HG03108 (cell line): Measurements from ENCODE around the gene CORO1C.
"Not testable (repeated sequence)": the region's sequence is repeated elsewhere in the genome, so short reads cannot be mapped to it uniquely, and the experiment has no call there.

Experiments
- ATAC-seq: cut with Tn5 transposase; IDR thresholded peaks from one replicate; pipeline ENCODE4 v1.9.1; 2021; ENCODE audit warnings: moderate library complexity; ENCODE audit not compliant: unreplicated experiment

CORO1C gene

DNA sequence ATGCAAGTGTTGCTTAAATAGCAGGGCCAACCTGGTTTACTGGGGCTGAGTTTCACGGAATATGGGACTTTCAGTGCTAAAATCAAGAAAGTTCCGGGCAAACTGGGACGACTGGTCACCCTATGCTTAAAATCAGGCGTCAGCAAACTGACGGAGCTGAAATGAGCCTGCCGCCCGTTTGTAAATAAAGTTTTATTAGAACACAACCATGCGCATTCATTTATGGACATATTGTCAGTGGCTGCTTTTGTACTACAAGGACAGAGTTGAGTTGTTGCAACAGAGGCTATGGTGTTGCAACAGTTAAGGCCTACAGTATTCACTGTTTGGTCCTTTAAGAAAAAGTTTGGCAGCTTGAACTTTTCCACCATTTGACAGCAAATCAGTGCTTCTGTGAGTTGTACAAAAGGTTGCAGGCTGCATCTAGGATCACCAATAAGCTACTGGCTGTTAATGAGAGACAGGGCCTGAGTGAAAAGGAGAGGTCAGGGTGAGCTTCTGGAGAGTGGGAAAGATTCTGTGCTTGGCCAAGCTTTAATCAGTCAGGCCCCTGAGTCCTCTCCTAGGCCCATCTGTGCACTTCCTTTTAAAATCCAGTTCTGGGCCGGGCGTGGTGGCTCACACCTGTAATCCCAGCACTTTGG lies 111.0 kb downstream of the CORO1C start:
- ATAC-seq, result no peak

DNA sequence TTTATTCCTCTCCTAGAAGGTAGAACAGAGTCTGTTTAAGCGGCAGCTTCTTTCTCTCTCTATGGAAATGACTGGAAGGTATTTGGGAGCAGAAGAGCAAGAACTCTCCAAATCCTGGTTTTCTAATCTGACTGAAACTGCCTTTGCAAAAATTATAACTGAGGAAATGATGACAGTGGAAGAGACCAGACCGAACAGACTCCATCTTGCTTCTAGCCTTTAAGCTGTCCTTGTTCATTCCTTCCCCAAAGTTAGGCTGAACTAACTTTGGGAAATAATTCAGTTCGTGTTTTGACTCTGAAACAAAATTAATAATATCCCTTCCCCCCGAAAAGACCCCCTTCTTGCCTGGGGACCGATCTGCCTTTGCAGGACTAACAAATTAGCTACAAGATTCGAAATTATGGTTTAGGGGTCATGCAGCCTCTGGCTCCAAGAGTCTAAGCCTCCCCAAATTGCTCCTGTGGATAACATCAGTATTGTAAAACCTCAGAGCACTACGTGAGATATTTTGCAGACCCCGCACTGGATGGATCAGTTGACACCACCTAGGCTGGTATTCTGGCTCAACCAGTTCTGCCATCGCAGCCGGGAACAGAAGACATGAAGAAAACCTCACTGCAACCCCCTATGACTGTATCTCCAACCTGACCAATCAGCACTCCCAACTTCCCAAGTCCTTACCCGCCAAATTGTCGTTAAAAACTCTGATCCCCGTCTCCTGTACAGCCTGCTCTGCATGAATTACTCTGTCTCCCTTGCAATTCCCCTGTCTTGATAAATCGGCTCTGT lies 111.8 kb downstream of the CORO1C start:
- no peak for ATAC-seq

DNA sequence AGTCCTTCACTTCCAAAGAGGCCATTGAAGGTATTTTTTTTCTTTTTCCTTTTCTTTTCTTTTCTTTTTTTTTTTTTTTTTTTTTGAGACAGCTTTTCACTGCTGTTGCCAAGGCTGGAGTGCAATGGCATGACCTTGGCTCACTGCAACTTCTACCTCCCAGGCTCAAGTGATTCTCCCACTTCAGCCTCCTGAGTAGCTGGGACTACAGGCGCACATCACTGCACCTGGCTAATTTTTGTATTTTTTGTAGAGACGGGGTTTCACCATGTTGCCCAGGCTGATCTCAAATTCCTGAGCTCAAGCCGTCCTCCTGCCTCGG lies 112.4 kb downstream of the CORO1C start:
- not testable (repeated sequence) for ATAC-seq

DNA sequence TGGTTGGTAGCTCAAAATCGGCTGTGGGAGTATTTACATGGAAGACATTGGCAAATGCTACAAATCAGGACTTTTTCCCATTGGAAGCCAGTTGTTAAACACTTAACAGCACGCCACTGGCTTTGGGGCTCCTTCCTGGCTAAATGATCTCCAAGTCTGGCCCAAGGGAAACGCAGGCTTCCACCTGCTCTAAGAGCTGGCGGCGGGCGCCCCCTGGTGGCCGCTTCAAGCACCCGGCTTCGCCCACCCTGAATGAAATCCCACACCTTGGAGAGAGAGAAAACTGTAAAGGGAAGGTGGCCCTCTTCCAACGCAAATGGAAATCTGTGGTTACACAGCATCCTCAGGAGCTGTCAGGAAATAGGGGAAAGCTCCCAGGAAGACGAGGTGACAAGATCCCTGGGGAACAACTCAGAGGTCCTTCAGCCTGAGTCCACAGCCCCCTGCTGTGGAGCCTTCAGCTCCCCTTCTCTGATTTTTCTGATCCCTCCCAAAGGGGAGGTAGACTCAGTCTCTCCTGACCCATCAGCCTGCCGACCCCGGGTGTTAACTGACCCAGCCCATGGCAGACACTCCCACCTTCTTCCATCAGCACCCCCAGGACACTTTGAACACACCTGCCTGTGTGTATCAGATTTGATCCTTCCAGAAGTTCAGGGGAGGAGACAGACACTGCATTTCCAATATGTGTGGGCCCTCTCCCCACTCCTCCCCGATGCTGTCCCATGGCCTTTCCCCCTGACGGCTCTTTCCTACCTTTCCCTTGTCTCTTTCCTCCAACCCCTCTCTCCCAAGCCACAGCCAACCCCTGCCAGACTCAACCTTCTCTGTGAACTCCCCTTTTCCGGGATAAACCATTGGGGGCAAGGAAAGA lies 113.0 kb downstream of the CORO1C start:
- peak; percentile 42 for ATAC-seq

DNA sequence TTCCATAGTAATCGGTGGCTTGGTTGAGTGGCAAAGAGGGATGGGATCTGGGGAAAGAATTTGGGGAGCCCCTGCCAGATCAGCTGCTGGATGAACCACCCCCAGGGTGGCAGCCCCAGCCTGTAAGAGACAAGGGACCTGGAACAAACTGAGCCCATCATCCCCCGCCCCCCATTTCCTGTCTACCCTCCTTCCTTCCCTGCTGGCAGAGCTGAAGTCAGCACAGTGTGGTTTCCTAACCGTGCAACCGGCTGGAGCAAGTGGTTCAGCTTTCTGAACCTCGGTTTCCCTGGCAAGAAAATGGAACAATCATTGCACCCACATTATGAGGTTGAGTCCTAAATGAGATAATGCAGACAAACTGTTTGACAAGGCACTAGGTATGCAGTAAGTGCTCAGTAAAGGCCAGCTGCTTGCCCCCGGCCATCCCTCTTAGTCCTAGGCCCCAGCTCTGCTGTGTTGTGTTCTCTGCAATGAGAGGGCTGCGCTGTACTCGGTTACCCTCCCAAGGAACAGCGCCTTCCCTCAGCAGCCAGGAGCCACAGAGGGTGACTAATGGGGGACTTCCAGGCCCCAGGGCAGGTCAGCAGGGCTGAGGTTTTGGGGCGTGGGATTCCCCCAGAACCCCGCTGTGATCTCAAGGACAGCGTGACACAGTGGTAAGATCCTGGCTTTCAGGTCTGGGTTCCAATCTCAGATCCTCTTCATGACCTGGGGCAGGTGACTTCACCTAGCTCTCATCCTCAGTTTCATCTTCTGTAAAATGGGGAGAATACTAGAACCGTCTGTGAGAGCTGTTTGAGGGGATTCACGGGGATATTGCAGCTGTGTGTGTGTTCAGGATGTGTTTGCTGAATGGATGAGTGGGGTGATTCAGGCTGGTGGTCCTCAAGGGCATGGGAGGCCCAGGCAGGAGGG lies 114.1 kb downstream of the CORO1C start:
- peak; percentile 73 for ATAC-seq

DNA sequence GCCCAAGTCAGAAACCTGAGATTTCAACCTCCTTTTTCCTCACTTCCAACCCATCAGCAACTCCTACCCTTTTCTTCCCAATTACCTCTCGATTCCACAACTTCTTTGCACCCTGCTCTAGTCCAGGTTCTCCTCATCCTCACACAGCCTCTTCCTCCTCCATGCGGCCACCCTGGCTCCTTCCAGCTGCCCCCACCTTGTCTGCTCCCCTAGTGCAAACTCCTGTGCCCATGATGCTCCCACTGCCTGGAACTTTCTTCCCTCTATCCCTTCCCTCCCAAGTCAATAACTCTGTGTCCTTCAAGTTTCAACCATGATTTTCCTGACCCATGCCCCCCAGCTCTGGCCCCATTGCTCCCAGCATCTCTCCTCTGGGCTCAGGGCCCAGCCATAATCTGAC lies 115.0 kb downstream of the CORO1C start:
- ATAC-seq, result no peak

DNA sequence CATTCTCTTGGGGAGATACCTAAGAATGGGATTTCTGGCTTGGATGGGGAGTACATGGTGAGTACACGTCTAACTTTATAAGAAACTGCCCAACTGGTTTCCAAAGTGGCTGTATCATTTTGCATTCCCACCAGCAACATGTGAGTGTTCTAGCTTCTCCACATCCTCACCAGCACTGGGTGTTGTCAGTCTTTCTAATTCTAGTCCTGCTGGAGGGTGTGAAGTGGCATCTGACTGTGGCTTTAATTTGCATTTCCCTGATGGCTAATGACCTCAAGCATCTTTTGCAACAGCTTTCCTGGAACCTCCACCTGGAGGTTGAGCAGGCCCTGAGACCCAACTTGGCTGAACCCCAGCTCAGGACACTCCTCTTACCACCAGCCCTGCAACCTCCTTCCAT lies 115.4 kb downstream of the CORO1C start:
- no peak for ATAC-seq

DNA sequence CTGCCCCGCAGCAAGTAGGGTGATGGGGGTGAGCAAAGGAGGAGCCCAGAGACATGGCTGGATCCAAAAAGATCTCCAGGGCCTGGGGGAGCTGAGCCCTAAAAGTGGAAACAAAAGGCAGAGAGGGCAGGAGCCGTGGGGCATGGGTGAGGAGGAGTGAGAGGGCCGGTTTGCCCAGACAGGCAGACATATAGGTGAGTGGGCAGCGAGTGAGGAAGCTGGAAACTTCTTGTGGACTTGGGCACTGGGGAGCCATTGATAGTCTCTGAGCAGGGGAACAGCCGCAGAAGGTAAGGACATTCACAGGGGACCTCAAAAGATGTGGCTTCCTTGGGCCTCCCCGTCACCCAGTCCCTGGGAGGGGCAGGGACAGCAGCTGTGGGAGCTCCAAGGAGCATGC lies 116.7 kb downstream of the CORO1C start:
- ATAC-seq, result no peak

DNA sequence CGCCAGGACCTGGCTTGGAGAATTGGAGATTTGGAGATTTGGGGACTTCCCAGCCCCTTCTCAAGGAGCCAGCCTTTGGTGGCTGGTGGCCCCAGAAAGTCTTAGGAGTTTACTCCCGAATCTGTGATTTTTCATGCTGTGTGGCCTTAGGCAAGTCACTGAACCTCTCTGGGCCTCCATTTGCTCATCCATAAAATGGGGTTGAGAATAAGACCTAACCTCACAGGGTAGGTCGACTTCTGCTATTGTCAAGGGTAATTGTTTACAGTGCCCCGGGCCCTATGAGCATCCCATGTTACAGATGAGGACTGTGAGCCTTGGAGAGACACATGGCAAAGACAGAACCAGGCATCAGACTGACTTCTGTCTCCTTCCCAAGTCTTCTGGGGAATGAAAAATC lies 117.3 kb downstream of the CORO1C start:
- no peak for ATAC-seq

DNA sequence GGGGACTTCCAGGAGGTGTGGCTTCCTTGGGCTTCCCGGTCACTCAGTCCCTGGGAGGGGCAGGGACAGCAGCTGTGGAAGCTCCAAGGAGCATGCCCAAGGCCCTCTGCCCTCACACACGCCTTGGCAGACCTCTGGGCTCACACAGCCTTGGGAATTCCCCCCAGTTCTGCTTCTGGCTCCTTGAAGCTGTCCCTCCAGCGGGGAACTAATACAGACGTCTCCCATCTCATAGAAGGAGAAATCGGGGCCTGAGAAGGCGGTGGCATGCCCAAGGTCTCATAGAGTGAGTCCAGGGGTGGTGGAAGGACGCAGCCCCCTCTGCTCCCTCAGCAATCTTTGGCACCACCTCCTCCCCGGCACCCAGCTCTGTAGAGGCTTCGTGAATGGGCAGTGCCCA lies 117.8 kb downstream of the CORO1C start:
- ATAC-seq, result no peak

DNA sequence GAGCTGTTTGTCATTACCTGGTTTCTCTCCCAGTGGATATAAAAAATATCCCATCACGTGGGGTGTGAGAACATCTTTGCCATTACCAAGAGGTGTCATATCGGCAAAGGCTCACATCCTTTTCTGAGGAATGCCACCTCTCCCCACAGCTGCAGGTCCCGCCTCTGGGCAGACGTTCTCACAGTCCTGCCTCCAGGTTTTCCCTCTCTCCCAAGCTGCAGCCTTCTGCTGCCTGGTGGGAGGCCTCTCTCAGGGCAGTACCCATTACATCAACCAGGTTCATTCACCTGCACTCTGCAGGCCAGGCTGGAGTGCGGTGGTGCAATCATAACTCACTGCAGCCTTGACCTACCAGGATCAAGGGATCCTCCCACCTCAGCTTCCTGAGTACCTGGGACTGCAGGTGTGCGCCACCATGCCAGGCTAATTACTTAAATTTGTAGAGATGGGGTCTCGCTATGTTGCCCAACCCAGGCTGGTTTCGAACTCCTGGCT lies 118.5 kb downstream of the CORO1C start:
- ATAC-seq, result no peak

DNA sequence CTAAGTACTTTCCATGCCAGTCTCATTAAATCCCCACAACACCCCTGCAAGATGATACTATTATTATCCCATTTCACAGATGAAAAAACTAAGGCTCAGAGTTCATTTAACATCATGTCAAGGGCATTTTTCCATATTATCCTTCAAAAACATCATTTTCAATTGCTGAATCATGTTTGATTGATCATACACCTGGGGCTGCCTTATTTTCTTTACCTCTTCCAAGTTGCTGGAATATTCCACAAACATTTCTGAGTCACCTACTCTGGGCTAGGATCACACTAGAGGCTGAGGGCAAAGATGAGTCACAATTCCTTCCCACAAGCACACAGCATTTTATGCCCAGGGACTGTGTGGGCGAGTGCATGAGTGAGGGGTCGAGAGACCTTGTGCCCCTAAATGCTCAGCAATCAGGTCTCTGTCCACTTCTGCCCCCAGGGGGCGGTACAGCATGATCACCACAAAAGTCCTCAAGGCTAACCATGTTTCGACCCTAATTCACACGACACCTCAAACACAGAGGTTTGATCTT lies 119.4 kb downstream of the CORO1C start:
- ATAC-seq, result no peak

DNA sequence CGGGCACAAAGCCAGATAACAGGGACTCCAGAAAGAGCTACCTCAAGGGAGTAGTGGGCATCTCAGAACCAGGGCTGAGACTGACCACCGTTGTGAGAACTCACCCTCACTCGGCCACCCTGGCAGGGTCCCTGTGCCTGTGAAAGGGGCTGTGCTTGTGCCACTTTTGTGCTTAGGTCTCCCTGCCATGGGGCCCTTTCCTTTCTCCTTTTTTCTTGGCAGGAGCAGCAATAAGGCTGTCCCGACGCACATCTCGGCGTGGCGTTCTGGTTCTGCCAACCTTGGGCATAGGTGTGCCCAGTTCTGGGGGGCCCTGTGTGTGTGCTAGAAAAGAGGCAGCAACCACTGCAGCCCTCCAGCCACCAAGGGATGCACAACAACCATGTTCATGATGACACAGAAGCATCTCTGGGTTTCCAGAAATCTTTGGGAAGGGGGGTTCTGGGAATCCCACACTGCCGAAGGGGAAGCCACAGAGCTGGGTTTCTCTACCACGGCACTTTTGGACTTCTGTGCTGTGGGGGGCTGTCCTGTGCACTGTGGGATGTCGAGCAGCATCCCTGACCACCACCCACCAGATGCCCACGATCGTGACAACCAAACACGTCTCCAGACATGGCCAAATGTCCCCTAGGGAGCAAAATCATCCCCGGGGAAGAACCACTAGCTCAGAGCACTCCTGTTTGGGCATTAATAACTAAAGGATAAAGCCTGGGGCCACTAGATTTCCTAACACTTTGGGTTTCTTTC lies 120.3 kb downstream of the CORO1C start:
- ATAC-seq, result no peak

DNA sequence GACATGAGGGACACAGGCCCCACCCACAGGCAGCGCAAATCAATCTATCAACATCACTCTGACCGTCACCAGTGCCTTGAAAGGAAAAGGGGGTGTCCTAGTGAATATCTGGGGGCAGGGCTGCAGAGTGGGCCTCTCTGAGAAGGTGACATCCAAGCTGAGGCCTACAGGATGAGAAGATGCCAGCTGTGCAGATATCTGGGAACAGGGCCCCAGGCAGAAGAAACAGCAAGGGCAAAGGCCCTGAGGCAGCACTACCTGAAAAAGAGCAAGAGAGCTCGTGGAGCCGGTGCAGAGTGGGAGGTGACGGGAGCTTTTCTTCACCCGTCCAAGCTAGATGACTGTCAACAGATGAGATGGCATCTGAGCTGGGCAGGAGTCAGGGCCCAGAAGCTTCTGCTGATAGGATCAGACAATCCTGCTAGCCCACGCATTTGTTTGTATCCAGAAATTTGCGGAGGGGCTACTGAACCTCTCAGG lies 120.9 kb downstream of the CORO1C start:
- no peak for ATAC-seq

DNA sequence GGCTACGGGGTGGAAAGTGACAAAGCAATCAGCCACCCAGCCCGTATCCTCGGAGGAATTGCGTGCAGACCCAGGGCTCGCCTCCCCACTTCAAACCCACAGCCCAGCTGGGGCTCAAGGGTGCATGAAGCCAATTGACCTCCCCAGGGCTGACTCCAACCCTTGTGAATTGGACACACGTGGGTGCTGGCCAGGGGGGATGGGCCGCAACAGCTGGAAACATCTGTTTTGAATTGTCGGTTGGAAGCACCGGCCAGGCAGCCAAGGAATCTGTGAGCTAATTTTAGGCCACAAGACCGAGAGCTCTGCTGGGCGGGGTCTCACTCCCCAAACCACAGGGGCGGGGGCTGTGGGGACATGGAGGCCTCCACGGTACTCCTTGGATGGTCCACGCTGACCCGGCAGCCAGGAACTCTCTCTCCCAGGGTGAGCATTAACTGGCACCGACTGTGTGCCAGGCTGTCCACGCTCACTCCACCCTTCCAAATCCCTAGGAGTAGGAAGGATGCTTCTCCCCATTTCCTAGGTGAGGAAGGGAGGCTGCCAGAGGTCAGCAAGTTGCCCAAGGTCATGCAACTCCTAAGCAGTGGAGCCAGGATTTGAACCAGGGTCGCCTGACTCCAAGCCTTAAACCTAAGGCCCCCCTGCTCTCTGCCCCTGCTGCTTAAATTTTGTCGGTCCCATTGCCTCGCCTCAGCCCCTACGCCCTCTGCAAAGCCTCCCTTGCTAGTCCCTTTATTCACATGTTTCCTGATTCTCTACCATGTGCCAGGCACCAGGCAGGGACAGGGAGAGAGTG lies 121.6 kb downstream of the CORO1C start:
- no peak for ATAC-seq

DNA sequence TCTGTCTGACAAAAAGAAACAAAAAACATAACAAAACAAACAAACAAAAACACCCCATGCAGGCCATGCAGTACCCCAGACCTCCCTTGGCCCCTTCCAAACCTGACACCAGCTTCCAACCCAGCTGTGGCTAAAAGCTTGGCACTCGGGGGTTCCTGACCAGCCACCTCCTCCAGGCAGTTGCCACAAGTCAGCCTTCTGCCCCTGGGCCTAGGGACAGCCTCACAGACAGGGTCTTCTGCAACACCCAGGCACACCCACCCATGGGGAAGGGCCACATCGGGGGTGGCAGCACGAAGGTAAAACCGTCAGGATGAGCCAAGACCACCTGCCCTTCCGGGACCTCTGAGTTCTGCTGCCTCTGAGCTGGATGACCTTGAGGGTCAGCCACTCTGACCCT lies 122.7 kb downstream of the CORO1C start:
- no peak for ATAC-seq

DNA sequence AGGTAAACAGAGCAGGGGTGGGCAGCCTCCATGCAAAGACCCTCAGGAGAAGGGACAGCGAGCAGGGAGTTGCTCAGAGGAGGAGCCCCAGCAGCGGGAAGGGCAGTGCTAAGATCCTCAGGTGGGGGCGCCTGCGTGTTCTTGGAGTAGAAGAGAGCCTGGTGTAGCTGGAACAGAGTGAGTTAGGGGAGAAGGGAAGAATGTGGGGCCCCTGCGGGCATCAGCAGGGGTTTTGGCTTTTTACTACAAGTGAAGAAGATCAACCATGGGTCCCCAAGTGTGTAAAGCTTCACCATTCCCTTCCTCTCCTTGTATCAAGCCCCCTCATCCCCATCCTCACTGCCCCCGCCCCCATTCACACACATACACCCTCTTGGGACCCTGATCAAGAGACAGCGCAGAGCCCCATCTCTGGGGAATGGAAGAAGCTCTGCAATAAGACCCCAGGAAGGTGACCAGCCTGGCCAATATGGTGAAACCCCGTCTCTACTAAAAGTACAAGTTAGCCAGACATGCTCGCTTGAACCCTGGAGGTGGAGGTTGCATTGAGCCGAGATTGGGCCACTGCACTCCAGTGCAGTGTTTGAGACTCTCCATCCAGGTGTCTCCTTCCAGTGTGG lies 123.2 kb downstream of the CORO1C start:
- no peak for ATAC-seq

DNA sequence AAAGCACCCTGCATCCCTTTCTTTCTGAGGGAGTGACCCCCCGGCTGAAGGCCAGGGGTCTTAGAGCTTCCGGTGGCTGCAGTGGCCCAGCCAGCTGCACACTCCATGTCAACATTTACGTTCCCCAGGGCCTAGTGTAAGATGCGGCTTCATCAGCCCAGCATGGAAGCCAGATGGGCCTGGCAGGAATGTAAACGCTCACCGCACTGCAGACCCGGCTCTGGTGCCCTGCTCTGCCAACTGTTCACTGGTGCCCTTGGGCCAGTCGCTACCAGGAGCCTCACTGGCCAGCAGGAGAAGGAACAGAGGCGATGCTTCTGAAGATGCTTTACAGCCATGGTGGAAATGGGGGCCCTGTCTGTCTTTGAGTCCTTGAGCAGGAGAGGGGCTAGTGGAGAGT lies 124.8 kb downstream of the CORO1C start:
- ATAC-seq, result no peak
